Measurements from ENCODE around the gene ERBB4.

Gene ERBB4

GRCh38 chr2:211800001-211800400 lies 738.6 kb downstream of the ERBB4 start:
- TF ChIP-seq, protein P1, sequence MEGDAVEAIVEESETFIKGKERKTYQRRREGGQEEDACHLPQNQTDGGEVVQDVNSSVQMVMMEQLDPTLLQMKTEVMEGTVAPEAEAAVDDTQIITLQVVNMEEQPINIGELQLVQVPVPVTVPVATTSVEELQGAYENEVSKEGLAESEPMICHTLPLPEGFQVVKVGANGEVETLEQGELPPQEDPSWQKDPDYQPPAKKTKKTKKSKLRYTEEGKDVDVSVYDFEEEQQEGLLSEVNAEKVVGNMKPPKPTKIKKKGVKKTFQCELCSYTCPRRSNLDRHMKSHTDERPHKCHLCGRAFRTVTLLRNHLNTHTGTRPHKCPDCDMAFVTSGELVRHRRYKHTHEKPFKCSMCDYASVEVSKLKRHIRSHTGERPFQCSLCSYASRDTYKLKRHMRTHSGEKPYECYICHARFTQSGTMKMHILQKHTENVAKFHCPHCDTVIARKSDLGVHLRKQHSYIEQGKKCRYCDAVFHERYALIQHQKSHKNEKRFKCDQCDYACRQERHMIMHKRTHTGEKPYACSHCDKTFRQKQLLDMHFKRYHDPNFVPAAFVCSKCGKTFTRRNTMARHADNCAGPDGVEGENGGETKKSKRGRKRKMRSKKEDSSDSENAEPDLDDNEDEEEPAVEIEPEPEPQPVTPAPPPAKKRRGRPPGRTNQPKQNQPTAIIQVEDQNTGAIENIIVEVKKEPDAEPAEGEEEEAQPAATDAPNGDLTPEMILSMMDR (conservative IDR thresholded peaks at IDR 0.05; ENCODE audit: control insufficient read depth, insufficient read depth, low read depth, low read length): no peak
- no peak for DNase-seq (ENCODE audit: low read depth)
- no peak overlapping the region for H3K4me3 ChIP-seq (ENCODE audit: control insufficient read depth, low read depth, low read length)

DNA sequence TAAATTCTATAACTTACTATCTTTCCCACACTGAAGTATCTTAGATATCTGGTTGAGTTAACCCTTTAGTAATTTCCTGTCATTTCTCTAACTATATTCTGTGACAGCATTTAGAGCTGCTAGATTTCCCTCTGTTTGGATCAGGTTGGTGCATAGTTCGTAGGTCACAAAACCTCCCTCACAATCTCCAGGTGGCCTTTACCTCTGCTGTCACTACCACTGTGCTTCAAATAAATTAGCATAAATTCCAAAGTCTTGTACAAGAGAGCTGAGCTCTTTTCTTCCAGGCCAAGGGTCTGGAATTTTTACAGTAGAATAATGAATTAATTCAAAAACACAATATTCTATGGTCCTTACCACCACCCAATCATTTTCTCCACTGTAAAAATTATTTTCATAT lies 739.7 kb downstream of the ERBB4 start:
- TF ChIP-seq, protein P1 (conservative IDR thresholded peaks at IDR 0.05; ENCODE audit: control insufficient read depth, insufficient read depth, low read depth, low read length): no peak
- no peak overlapping the region for H3K4me3 ChIP-seq (ENCODE audit: control insufficient read depth, low read depth, low read length)
- DNase-seq (ENCODE audit: low read depth): no peak

DNA sequence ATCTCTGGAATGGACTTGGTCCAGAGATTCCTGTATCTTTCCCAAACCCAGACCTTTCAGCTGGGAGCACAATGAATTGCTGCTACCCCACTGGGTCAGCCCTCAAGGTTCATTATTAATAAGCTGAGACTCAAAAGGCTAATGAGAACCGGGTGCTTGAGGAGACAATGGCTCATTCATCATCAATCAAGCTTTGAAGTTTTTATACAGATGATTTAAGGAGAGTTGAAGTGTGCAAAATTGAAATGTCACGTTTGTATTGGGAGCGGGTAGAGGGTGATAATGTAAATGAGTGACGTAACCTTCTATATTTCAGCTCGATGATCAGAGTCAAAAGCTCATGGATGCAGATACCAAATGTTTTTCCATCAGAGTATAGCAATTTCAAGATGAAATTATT lies 744.9 kb downstream of the ERBB4 start:
- TF ChIP-seq, protein P1 (conservative IDR thresholded peaks at IDR 0.05; ENCODE audit: control insufficient read depth, insufficient read depth, low read depth, low read length): no peak
- no peak for DNase-seq (ENCODE audit: low read depth)

GRCh38 chr2:211789982-211790381 lies 748.6 kb downstream of the ERBB4 start:
- TF ChIP-seq, protein P1 (conservative IDR thresholded peaks at IDR 0.05; ENCODE audit: control insufficient read depth, insufficient read depth, low read depth, low read length): no peak
- no peak overlapping the region for H3K4me3 ChIP-seq (ENCODE audit: control insufficient read depth, low read depth, low read length)
- no peak for DNase-seq (ENCODE audit: low read depth)

More for the DNA sequence above, 744.9 kb downstream of the ERBB4 start:
- H3K4me3 ChIP-seq (ENCODE audit: control insufficient read depth, low read depth, low read length): no peak overlapping the region

GRCh38 chr2:211766689-211767088 lies 771.9 kb downstream of the ERBB4 start:
- DNase-seq (ENCODE audit: low read depth): no peak
- no peak overlapping the region for H3K4me3 ChIP-seq (ENCODE audit: control insufficient read depth, low read depth, low read length)
- TF ChIP-seq, protein P1 (conservative IDR thresholded peaks at IDR 0.05; ENCODE audit: control insufficient read depth, insufficient read depth, low read depth, low read length): no peak

DNA sequence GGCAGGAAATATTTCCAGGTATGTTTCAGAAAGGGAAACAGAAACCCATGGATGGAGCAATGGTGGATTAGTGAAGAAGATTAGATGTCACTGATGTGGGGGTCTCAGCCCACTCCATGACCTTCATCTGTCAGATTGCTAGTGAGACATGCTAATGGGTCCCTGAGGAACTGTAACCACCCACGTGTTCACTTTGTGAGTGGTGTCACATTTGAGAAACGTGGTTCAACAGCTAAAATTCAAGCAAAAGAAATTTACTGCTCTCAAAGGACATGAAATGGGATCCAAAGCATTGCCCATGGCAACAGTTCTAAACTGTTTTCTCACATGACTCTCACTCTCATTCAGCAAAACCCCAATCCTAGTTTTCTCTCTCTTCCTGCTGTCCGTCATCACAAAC lies 776.1 kb downstream of the ERBB4 start:
- DNase-seq (ENCODE audit: low read depth): no peak
- H3K4me3 ChIP-seq (ENCODE audit: control insufficient read depth, low read depth, low read length): no peak overlapping the region
- TF ChIP-seq, protein P1 (conservative IDR thresholded peaks at IDR 0.05; ENCODE audit: control insufficient read depth, insufficient read depth, low read depth, low read length): no peak

DNA sequence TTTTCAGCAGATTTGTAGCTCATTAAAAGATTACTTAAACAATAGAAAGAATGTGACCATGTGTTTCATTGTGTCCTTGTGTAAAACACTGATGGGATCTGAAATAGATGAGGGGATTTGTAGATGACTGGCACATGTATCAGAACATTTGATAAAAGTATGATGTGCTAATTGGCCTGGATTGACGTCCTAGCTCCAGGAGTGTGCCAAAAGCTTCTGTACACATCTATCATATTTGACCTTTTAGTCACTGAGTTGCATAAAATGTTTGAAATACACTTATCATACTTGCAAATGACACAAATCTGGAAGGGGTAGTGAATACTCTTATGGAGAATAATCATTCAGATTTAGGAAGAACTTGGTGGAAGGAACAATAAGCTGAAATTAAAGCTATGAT lies 778.5 kb downstream of the ERBB4 start:
- H3K4me3 ChIP-seq (ENCODE audit: control insufficient read depth, low read depth, low read length): no peak overlapping the region
- TF ChIP-seq, protein P1 (conservative IDR thresholded peaks at IDR 0.05; ENCODE audit: control insufficient read depth, insufficient read depth, low read depth, low read length): no peak
- DNase-seq (ENCODE audit: low read depth): no peak
